GM18526 (cell line): ENCODE measurements around the gene MYO1A.
A peak's percentile ranks its signal among the peaks of the same experiment; 100 is the strongest.

Experiments used
- POLR2A ChIP-seq: IDR thresholded peaks from 3 replicates; pipeline ENCODE4 v1.6.1; 2011; ENCODE audit not compliant: insufficient read length; ENCODE audit errors: extremely low read depth

Gene MYO1A

DNA sequence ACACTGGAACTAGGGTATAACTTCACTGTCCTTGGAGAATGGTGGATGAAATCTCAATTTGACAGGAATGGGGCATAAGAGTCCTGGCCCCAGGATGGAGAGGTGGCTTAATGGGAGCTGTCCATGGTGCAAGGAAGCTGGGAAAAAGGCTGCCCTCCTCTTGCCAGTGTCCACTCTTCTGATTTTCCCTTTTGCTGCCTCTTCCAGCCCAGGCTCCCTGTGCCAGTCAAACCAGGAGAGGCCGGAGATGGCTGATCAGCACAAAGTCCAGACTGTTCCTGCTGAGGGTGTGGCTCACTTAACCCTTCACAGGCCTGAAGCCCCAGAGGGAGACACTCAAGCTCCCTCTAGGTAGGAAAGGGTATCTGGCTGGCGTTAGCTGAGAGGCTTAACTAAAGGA is at the start of gene MYO1A:
Gene MYO1A (minus strand): TSS at position 240 of the 400 bp plus-strand sequence. CDS start 1,806 bp downstream, outside the sequence.
- TF ChIP-seq POLR2A = no peak

DNA sequence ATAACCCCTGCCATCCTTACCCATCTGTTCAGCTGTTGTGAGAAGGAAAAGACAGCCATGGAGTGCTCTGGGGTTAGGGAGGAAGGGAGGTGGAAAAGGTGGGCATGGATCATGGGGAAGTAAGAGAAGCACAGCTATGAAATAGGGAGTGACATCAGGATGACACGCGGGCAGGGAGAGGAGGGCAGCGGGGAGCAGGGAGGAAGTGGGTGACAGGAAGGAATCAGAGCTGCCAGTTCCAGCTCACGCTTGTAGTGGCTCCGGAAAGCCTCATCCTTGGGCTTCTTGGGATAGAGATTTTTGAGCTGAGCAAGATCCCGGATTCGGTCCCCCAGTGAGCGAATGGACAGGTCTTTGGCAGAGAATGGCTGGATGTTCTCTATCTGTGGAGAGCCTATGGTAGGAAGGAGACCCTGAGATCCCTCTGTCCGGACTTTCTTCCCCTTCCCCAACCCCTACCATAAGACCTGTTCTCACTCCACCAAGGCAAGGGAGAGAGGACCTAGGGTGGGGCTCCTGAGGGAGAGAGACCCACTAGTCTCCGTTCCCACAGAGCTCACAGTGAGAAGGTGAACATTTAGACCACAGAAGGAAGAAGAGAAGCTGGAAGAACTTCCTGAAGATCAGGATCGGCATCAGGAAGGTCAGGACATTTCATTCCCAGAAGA is 49.3 kb upstream of the MYO1A start:
- no peak for TF ChIP-seq POLR2A

DNA sequence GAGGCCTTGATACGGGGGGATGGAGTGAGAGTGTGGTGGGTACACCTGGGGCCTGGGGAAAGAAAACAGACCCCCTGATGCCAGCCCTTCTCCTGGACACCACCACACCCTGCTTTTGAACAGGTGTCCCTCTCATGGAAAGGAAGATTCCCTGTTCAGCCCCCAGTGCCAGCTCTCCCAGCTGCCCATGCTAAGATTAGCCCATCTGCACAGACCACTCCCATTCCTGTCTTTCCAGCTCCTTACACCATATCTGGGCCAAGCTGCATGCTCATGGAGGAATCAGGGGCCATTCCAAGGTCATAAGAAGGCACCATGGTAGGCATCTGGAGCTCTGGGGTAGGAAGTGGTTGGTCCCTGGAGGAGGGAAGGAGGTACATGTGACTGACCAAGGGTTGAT is 48.6 kb upstream of the MYO1A start:
- TF ChIP-seq POLR2A = no peak

DNA sequence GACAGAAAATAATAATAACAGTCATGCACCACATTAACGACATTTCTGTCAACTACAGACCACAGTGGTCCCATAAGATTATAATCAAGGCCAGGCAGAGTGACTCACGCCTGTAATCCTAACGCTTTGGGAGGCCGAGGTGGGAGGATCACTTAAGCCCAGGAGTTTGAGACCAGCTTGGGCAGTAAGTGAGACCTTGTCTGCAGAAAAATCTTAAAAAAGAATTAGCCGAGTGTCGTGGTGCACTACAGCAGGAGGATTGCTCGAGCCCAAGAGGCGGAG is 47.6 kb upstream of the MYO1A start:
- no peak for TF ChIP-seq POLR2A

- peak; percentile 3 for TF ChIP-seq POLR2A
These were observed 47.0 kb upstream of the MYO1A start for GRCh38 chr12:57096748-57097553.

- TF ChIP-seq POLR2A = no peak
These were observed 46.2 kb upstream of the MYO1A start for GRCh38 chr12:57096099-57096572.

GRCh38 chr12:57095440-57095839 is 45.5 kb upstream of the MYO1A start:
- TF ChIP-seq POLR2A = peak; percentile 23

- peak; percentile 37 for TF ChIP-seq POLR2A
These were observed 44.6 kb upstream of the MYO1A start for GRCh38 chr12:57094208-57095160.

- TF ChIP-seq POLR2A = peak; percentile 62
These were observed 43.7 kb upstream of the MYO1A start for GRCh38 chr12:57093415-57094207.

- no peak for TF ChIP-seq POLR2A
These were observed 43.0 kb upstream of the MYO1A start for GRCh38 chr12:57092876-57093414.

DNA sequence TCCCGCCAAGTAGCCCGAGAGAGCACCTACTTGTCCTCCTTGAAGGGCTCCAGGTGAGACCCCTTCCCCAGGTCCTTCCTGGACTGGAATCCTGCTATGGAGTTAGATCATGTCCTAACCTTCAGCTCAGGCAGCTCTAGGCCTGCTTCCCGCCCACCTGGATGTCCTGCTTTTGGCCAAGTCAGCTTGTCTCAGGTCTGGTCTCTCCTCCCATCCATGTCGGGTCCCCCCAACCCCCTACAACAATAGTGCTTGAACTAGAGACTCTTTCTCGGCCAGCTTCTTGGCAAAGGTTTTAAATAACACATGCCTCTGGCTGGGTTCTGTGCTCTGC is 42.6 kb upstream of the MYO1A start:
- no peak for TF ChIP-seq POLR2A

- no peak for TF ChIP-seq POLR2A
These were observed 42.0 kb upstream of the MYO1A start for GRCh38 chr12:57091638-57092528.

- no peak for TF ChIP-seq POLR2A
These were observed 41.2 kb upstream of the MYO1A start for GRCh38 chr12:57090924-57091637.
